Mesenteric fat pad (tissue), 1 donor: ENCODE results near the gene ZDHHC14. TPM values are rescaled to one million over a fixed set of nuclear protein-coding genes. Genes with fewer than 3 reads are reported as not detected.

Experiments used
- DNase-seq: peaks from one replicate; pipeline ENCODE4 v3.0.0-alpha.2; 2020; ENCODE audit warnings: low spot score
- total RNA-seq: library from RNA; stranded (reverse); fragmentation: NEBNext Ultra II Directional; extraction: Animal tissue kit (Norgen Biotek cat#: 25700); gene quantifications from one replicate; pipeline ENCODE4 v1.2.1, GENCODE V29; 2021
- donor health status: DM: yes; HTN: yes; CAD: no.

ZDHHC14 gene
- total RNA-seq, 1 donor from 2014 or later, result 8.5 TPM

- no peak for DNase-seq
Observed at GRCh38 chr6:157438611-157439111, 57.7 kb downstream of the ZDHHC14 start.

GRCh38 chr6:157440171-157440570 lies 59.2 kb downstream of the ZDHHC14 start:
- DNase-seq, result no peak

DNA sequence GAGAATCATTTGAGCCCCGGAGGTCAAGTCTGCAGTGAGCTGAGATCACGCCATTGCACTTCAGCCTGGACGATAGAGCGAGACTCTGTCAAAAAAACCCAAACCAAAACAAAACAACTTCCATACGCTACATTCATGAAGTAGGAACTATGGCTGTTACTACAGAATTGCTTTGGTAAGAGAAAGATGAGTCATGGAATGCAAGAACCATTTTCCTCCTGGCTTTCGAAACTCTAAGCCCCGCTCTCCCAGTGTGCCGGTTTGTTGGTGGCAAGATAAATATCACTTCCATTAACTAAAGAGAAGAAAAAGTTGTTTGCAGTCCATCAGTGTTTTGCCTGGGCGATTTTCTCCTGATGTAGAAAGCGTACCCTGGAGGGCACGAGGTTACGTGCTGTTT lies 61.3 kb downstream of the ZDHHC14 start:
- DNase-seq, result no peak

- no peak for DNase-seq
Observed at GRCh38 chr6:157443066-157443800, 62.2 kb downstream of the ZDHHC14 start.

GRCh38 chr6:157445277-157446009 lies 64.5 kb downstream of the ZDHHC14 start:
- no peak for DNase-seq

DNA sequence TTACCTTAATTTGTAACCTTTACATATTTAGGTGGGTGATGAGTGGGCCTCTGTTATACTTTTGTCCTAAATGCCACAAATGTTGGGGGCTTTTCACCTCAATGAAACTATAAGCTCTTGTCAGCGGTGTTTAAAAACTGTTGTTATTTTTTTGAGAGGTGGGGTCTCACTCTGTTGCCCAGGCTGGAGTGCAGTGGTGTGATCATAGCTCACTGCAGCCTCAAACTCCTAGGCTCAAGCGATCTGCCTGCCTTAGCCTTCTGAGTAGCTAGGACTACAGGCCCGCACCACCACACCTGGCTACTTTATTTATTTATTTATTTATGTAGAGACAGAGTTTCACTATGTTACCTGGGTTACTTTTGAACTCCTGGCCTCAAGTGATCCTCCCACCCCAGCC lies 66.7 kb downstream of the ZDHHC14 start:
- no peak for DNase-seq

- no peak for DNase-seq
Observed at GRCh38 chr6:157449610-157450009, 68.6 kb downstream of the ZDHHC14 start.

GRCh38 chr6:157450931-157451742 lies 70.1 kb downstream of the ZDHHC14 start:
- no peak for DNase-seq

GRCh38 chr6:157452096-157452495 lies 71.1 kb downstream of the ZDHHC14 start:
- DNase-seq, result no peak

- no peak for DNase-seq
Observed at GRCh38 chr6:157453131-157453530, 72.1 kb downstream of the ZDHHC14 start.

GRCh38 chr6:157453978-157454377 lies 73.0 kb downstream of the ZDHHC14 start:
- no peak for DNase-seq

- no peak for DNase-seq
Observed at GRCh38 chr6:157454762-157455714, 74.0 kb downstream of the ZDHHC14 start.

DNA sequence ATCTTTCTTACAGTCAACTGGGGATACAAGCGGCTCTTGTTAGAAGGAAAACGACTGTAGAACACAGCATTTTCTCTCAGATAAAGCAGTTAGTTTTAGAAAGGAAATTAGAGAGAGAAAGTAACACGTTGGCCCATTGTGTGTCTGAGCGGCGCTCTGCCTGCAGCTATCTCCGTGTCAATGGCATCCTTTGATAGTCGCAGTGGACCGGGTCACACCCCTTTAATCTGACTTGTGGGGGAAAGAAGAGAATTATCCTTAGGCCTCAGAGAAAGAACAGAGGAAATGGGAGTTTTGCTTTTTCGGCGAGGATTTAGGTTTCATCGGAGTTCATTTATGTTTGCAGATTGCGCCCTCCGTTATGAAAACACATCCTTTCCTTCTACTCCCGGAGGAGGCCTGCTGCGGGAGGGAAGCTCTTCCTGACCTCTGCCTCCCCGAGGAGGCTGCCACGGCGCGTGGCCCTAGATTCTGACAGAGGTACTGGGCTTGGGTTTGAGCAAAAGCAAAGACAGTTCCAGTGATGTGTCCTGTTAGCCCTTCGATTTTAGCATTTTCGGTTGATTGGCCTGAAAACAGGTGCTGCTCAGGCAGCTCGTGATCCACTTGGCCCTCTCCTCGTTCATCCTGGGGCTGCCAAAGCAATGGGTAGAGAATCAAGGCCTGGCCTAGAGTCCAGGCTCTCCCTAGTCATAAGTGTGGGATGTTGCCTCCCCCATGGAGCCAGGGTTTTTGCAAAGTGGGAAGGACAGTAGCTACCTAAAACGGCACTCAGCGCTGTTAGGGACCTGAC lies 74.9 kb downstream of the ZDHHC14 start:
- no peak for DNase-seq

- DNase-seq, result no peak
Observed at GRCh38 chr6:157456524-157456829, 75.5 kb downstream of the ZDHHC14 start.

DNA sequence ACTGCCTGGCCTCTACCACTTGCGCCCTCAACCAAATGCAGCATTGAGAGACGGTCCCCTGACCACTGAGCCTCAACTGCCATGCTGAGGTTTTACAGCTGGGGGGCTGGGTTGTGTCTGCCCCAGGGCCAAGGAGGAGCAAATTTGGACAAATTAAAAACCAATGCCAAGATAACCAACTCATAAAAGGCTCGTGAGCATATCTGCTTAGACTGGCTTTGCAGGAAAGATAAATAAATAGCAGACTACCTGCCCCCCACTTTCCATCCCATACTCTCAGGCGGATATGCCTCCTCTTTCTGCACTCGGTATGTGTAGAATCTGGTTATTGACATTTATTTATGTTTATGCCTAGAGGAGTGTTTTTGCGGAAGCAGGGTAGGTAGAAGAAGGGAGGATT lies 76.8 kb downstream of the ZDHHC14 start:
- no peak for DNase-seq

DNA sequence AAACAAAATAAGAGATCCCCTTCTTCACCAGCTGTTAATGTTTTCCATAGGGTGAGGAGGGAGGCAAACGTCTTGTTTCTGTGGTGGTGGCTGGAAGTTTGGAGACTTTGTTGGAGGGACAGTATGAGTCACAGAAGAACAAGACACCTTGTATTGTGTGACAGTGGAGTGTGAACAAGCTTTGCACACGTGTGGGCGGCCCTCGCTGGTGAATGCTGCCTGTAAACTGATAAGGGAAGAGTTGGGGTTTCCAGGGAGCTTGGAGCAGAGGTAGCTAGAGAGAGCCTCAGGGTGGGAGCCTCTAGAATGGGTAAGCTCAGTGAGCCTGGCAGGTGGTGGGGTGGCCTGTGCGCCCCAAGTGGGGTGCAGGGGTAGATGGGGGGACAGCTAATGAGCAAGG lies 78.3 kb downstream of the ZDHHC14 start:
- DNase-seq, result no peak

DNA sequence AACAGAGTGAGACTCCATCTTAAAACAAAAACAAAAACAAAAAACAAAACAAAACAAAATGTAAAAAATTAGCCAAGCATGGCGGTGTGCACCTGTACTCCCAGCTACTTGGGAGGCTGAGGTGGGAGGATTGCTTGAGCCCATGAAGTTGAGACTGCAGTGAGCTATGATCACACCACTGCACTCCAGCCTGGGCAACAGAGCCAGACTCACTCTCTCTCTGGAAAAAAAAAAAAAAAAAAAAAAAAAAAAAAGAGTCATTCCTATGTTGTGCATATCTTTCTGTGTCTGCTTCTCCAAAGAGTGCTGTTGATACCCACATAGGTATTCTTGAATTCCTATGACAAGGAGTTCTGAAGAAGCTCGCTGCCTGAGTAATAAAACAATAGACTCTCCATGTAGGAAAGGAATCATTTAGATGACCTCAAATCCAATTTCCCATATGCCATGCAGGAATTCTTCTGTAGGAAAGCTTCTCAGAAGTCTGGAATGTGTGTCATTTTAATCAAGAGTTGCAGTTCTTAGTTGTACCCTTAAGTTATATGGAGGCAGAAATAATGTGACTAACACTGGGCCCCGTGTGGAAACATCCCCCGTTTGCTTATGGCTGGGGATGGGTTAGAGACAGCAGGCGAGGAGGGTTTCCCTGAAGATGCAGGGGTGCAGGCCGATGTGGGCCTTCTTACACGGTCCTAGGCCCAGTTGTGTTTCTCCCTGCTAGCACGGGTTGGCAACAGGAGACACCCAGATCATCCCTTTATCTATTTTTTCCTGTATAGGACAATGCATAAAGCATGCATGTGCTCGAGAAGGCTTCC lies 79.4 kb downstream of the ZDHHC14 start:
- no peak for DNase-seq

- DNase-seq, result no peak
Observed at GRCh38 chr6:157461000-157461915, 80.3 kb downstream of the ZDHHC14 start.
